GM23338 (cell line): Measurements from ENCODE around the gene UBASH3A. TPM values are rescaled to one million over a fixed set of nuclear protein-coding genes. Genes with fewer than 3 reads are reported as not detected.

Experiments used
- ATAC-seq: fragments of 200-7000 bp; cut with Tn5 transposase; 3 replicates; pipeline ENCODE4 v1.9.1; 2020
- DNase-seq: peaks from one replicate; pipeline ENCODE4 v3.0.0-alpha.2; 2015; ENCODE audit warnings: low spot score
- H2AFZ ChIP-seq: fragments of 200-600 bp; sonication (generic); 2 replicates; pipeline ENCODE4 v1.8.0; 2016; ENCODE audit warnings: antibody characterized with exemption, mild to moderate bottlenecking, moderate library complexity
- H3F3A ChIP-seq: fragments of 200-600 bp; sonication (generic); replicated peaks from 2 replicates; pipeline ENCODE4 v1.8.0; 2017; ENCODE audit warnings: antibody characterized with exemption, mixed run types, low read depth
- H3K27ac ChIP-seq: fragments of 200-600 bp; sonication (generic); 2 replicates; pipeline ENCODE4 v1.6.1; 2016; ENCODE audit warnings: low read depth
- H3K27me3 ChIP-seq: fragments of 200-600 bp; sonication (generic); 2 replicates; pipeline ENCODE4 v1.8.0; 2016; ENCODE audit warnings: mild to moderate bottlenecking, mixed run types, moderate library complexity; ENCODE audit not compliant: insufficient read depth
- H3K36me3 ChIP-seq: fragments of 200-600 bp; sonication (generic); 2 replicates; pipeline ENCODE4 v1.8.0; 2016; ENCODE audit warnings: mild to moderate bottlenecking; ENCODE audit not compliant: insufficient read depth
- H3K4me1 ChIP-seq: fragments of 200-600 bp; sonication (generic); 2 replicates; pipeline ENCODE4 v1.8.0; 2016; ENCODE audit warnings: mild to moderate bottlenecking, moderate library complexity; ENCODE audit not compliant: insufficient read depth
- H3K4me2 ChIP-seq: fragments of 200-600 bp; sonication (generic); 2 replicates; pipeline ENCODE4 v1.7.1; 2017; ENCODE audit warnings: mixed run types
- H3K4me3 ChIP-seq: fragments of 200-600 bp; sonication (generic); 2 replicates; pipeline ENCODE4 v1.6.1; 2016; ENCODE audit warnings: mixed run types
- H3K79me2 ChIP-seq: fragments of 200-600 bp; sonication (generic); replicated peaks from 2 replicates; pipeline ENCODE4 v1.8.0; 2017; ENCODE audit warnings: mild to moderate bottlenecking; ENCODE audit not compliant: insufficient read depth
- H3K9me2 ChIP-seq: fragments of 200-600 bp; sonication (generic); 2 replicates; pipeline ENCODE4 v1.8.0; 2017; ENCODE audit not compliant: insufficient read depth
- H4K20me1 ChIP-seq: fragments of 200-600 bp; sonication (generic); replicated peaks from 2 replicates; pipeline ENCODE4 v1.8.0; 2017; ENCODE audit warnings: mild to moderate bottlenecking; ENCODE audit not compliant: insufficient read depth
- H3K27ac Mint-ChIP-seq: 2 replicates; pipeline ENCODE4 v1.8.0; 2020; ENCODE audit warnings: inconsistent platforms, mild to moderate bottlenecking, moderate library complexity, mixed read lengths
- H3K27me3 Mint-ChIP-seq: 3 replicates; pipeline ENCODE4 v1.8.0; 2022; ENCODE audit warnings: low read depth, mild to moderate bottlenecking, moderate library complexity, mixed read lengths, inconsistent platforms; ENCODE audit not compliant: insufficient read depth, poor library complexity
- H3K36me3 Mint-ChIP-seq: 3 replicates; pipeline ENCODE4 v1.8.0; 2021; ENCODE audit warnings: low read depth, mild to moderate bottlenecking, inconsistent platforms, moderate library complexity, mixed read lengths
- H3K4me1 Mint-ChIP-seq: 3 replicates; pipeline ENCODE4 v1.8.0; 2020; ENCODE audit warnings: mild to moderate bottlenecking, inconsistent platforms, mixed read lengths
- H3K4me3 Mint-ChIP-seq: 3 replicates; pipeline ENCODE4 v1.8.0; 2021; ENCODE audit warnings: moderate library complexity, mild to moderate bottlenecking, inconsistent platforms, mixed read lengths
- H3K9me3 Mint-ChIP-seq: 3 replicates; pipeline ENCODE4 v1.8.0; 2020; ENCODE audit warnings: moderate library complexity, mild to moderate bottlenecking, inconsistent platforms, mixed read lengths
- CREB1 ChIP-seq: fragments of 250-450 bp; sonication (Bioruptor Pico); IDR thresholded peaks from 2 replicates; pipeline ENCODE4 v1.5.0; 2020; ENCODE audit warnings: low read depth, mild to moderate bottlenecking, moderate library complexity
- CTCF ChIP-seq, 2 experiments: fragments of 200-600 bp in 1 of 2; sonication (generic) in 1 of 2; conservative IDR thresholded peaks; 2 replicates each; pipeline versions ENCODE4 v1.5.1 to v1.6.1; 2016 to 2017; ENCODE audit warnings: antibody characterized with exemption in 2 of 2, low read depth in 2 of 2, mild to moderate bottlenecking in 2 of 2, moderate library complexity in 1 of 2
- ETS1 ChIP-seq: IDR thresholded peaks from 2 replicates; pipeline ENCODE4 v1.6.1; 2016; ENCODE audit warnings: antibody characterized with exemption
- EZH2 ChIP-seq: fragments of 200-600 bp; sonication (generic); IDR thresholded peaks from one replicate; pipeline ENCODE4 v1.8.0; 2017; ENCODE audit warnings: antibody characterized with exemption, mild to moderate bottlenecking, low read depth; ENCODE audit not compliant: unreplicated experiment
- EZH2phosphoT487 ChIP-seq: fragments of 200-600 bp; sonication (generic); IDR thresholded peaks from one replicate; pipeline ENCODE4 v1.8.1; 2018; ENCODE audit warnings: antibody characterized with exemption; ENCODE audit not compliant: unreplicated experiment
- JUNB ChIP-seq: IDR thresholded peaks from one replicate; pipeline ENCODE4 v1.6.1; 2016; ENCODE audit warnings: antibody characterized with exemption; ENCODE audit not compliant: unreplicated experiment
- NANOG ChIP-seq: IDR thresholded peaks from 2 replicates; pipeline ENCODE4 v1.6.1; 2016; ENCODE audit warnings: antibody characterized with exemption, borderline replicate concordance
- POLR2AphosphoS5 ChIP-seq: IDR thresholded peaks from 2 replicates; pipeline ENCODE4 v1.6.1; 2016; ENCODE audit warnings: antibody characterized with exemption, low read depth
- STAT1 ChIP-seq: IDR thresholded peaks from one replicate; pipeline ENCODE4 v1.6.1; 2016; ENCODE audit warnings: antibody characterized with exemption; ENCODE audit not compliant: unreplicated experiment
- ZNF114 ChIP-seq: fragments of 250-450 bp; sonication (Bioruptor Pico); IDR thresholded peaks from 2 replicates; pipeline ENCODE4 v1.5.0; 2020; ENCODE audit warnings: mild to moderate bottlenecking, moderate library complexity
- ZNF331 ChIP-seq: fragments of 250-450 bp; sonication (Bioruptor Pico); IDR thresholded peaks from 2 replicates; pipeline ENCODE4 v1.5.0; 2020; ENCODE audit warnings: low read depth, mild to moderate bottlenecking, moderate library complexity
- ZNF462 ChIP-seq: fragments of 250-450 bp; sonication (Bioruptor Pico); IDR thresholded peaks from 2 replicates; pipeline ENCODE4 v1.5.0; 2020; ENCODE audit warnings: mild to moderate bottlenecking, moderate library complexity
- polyA plus RNA-seq: library from polyadenylated mRNA; unstranded; fragments of >200 nt; fragmentation: Nextera tagmentation; extraction: Ambion mirVana; gene quantifications from 2 replicates; pipeline ENCODE4 v1.2.1, GENCODE V29; 2016
- total RNA-seq: library from RNA; depleted of rRNA; stranded (reverse); fragments of >200 nt; shearing (Covaris generic); gene quantifications from 2 replicates; pipeline ENCODE4 v1.2.3, GENCODE V29; 2014

Gene UBASH3A
- total and polyA plus RNA-seq, 2 experiments from 2014 or later, result not detected

- TF ChIP-seq CTCF (conservative IDR thresholded peaks at IDR 0.05; ENCODE audit: low read depth in 2 of 2) (no peak), EZH2 (no peak), ETS1 (no peak), EZH2phosphoT487 (no peak), ZNF331 (CRISPR knock-in tag) (no peak), CREB1 (CRISPR knock-in tag) (no peak), STAT1 (no peak), JUNB (no peak)
Measured at GRCh38 chr21:42468491-42469131, 64.9 kb downstream of the UBASH3A start (continued).

GRCh38 chr21:42469272-42469671 lies 65.6 kb downstream of the UBASH3A start:
- no peak for ATAC-seq
- H3K36me3 Mint-ChIP-seq, result no peaks in the 10 kb centered on the region
- no peak overlapping the region for H3K27ac ChIP-seq
- H3K4me2 ChIP-seq, result no peak overlapping the region
- H3K4me1 Mint-ChIP-seq, result peaks cover 31% of the 10 kb centered on the region
- H3K4me3 Mint-ChIP-seq, result no peak overlapping the region
- H3K4me1 ChIP-seq, result peaks cover 7% of the 10 kb centered on the region
- H3K36me3 ChIP-seq, result no peaks in the 10 kb centered on the region
- H2AFZ ChIP-seq, result no peak overlapping the region
- no peak for DNase-seq
- H3K4me3 ChIP-seq, result no peak overlapping the region
- H3K27me3 ChIP-seq, result no peaks in the 10 kb centered on the region
- 0 out of 2 replicates have a peak overlapping the region, but pooled peaks have one; percentile 16 for H3K27ac Mint-ChIP-seq
- H3K9me2 ChIP-seq, result no peaks in the 10 kb centered on the region
- no peaks in the 10 kb centered on the region for H3K9me3 Mint-ChIP-seq
- no peaks in the 10 kb centered on the region for H3K79me2 ChIP-seq
- peaks cover 10% of the 10 kb centered on the region for H3K27me3 Mint-ChIP-seq
- H3F3A ChIP-seq, result no peaks in the 10 kb centered on the region
- no peaks in the 10 kb centered on the region for H4K20me1 ChIP-seq
- no peak for TF ChIP-seq EZH2
- no peak for TF ChIP-seq EZH2phosphoT487
- TF ChIP-seq ZNF114 (CRISPR knock-in tag), result no peak
- TF ChIP-seq ZNF462 (CRISPR knock-in tag), result no peak
- TF ChIP-seq ETS1, result no peak
- no peak for TF ChIP-seq ZNF331 (CRISPR knock-in tag)
- no peak for TF ChIP-seq CREB1 (CRISPR knock-in tag)
- no peak for TF ChIP-seq POLR2AphosphoS5
- no peak for TF ChIP-seq STAT1
- no peak for TF ChIP-seq JUNB
- TF ChIP-seq NANOG, result no peak
